ENCODE data around the gene LBX1.
"Not testable (repeated sequence)": the region's sequence is repeated elsewhere in the genome, so short reads cannot be mapped to it uniquely, and the experiment has no call there.

LBX1 gene

GRCh38 chr10:101215397-101216206, 13.7 kb downstream of the LBX1 start:
- no peak overlapping the region for H3K27ac ChIP-seq
- DNase-seq (ENCODE audit: low spot score) = no peak
- CTCF ChIA-PET = interaction anchor here (0.6 to 3.9 kb wide), 17 partner anchors 11 to 793 kb away, joined by 3 to 108 read pairs (median 6); no protein-coding TSS in a partner anchor
- TF ChIP-seq, protein P1, sequence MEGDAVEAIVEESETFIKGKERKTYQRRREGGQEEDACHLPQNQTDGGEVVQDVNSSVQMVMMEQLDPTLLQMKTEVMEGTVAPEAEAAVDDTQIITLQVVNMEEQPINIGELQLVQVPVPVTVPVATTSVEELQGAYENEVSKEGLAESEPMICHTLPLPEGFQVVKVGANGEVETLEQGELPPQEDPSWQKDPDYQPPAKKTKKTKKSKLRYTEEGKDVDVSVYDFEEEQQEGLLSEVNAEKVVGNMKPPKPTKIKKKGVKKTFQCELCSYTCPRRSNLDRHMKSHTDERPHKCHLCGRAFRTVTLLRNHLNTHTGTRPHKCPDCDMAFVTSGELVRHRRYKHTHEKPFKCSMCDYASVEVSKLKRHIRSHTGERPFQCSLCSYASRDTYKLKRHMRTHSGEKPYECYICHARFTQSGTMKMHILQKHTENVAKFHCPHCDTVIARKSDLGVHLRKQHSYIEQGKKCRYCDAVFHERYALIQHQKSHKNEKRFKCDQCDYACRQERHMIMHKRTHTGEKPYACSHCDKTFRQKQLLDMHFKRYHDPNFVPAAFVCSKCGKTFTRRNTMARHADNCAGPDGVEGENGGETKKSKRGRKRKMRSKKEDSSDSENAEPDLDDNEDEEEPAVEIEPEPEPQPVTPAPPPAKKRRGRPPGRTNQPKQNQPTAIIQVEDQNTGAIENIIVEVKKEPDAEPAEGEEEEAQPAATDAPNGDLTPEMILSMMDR (conservative IDR thresholded peaks at IDR 0.05; ENCODE audit: low read depth) = no peak
- POLR2A ChIA-PET (ENCODE audit: low non-redundant PET) = no interaction called here

DNA sequence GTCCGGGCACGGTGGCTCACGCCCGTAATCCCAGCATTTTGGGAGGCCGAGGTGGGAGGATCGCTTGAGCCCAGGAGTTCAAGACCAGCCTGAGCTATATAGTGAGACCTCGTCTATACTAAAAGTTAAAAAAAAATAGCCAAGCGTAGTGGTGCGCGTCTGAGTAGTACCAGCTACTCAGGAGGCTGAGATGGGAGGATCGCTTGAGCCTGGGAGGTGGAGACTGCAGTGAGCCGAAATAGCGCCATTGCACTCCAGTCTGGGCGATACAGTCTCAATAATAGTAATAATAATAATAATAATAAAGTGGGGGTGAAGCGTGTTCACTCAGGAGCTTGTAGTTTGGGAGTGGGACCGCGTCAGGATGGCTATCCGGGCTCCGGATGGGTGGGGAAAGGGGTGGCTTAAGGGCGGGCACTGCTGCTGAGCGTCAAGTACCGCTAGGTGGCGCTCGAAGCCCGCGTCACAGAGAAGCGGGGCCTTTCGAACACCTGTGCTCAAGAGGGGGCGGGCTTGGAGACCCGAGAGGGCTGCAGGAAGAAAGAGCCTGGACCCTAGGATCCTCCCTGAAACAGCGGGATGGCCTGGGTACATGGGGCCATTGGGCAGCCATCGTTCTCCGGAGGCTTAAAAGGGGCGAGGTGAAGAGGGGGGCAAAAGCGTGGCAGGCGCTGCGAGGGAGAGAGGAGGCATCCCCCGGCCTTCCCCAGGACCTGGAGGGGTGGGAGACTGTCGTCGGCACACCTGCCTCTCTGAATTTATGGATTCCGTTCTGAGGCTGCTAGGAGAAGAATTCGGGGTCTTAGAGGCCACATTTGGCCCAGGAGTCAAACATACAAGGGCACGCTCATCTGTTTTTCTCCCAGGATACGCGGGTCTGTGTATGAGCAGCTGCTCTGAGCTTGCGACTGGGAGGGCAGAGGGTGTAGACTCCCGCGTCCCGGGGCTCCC, 14.5 kb downstream of the LBX1 start:
- no peak overlapping the region for H3K27ac ChIP-seq
- peak; percentile 74 for DNase-seq (ENCODE audit: low spot score)
- CTCF ChIA-PET = interaction anchor here (0.5 to 3.9 kb wide), 70 partner anchors 8 to 1259 kb away, joined by 3 to 108 read pairs (median 4); partner anchors contain the start of genes DPCD, LBX1 and POLL
- TF ChIP-seq, protein P1 (conservative IDR thresholded peaks at IDR 0.05; ENCODE audit: low read depth) = peak; percentile 90
- POLR2A ChIA-PET (ENCODE audit: low non-redundant PET) = no interaction called here

DNA sequence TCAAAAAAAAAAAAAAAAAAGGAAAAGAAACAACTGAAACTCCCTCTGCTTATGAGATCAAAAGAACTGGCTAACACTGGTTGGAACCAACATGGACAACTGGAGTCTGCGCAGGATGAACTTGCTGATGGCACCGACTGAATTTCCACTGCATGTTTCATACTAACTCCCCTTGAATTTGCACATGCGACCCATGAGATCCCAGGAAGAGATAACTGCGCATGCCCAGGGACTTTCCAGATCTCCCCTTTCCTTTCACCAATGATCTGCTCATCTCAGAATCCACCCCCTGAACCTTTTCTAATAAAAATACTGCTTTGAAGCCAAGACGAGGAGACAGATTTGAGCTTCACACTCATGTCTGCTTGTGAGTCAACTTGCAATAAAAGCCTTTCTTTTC, 20.7 kb downstream of the LBX1 start:
- CTCF ChIA-PET = no interaction called here
- TF ChIP-seq, protein P1 (conservative IDR thresholded peaks at IDR 0.05; ENCODE audit: low read depth) = no peak
- POLR2A ChIA-PET (ENCODE audit: low non-redundant PET) = no interaction called here
- DNase-seq (ENCODE audit: low spot score) = no peak
- H3K27ac ChIP-seq = no peak overlapping the region

- H3K27ac ChIP-seq = no peak overlapping the region
- CTCF ChIA-PET = interaction anchor here (0.6 to 1.6 kb wide), 5 partner anchors 25 to 683 kb away, joined by 3 to 6 read pairs (median 3); no protein-coding TSS in a partner anchor
- DNase-seq (ENCODE audit: low spot score) = no peak
- POLR2A ChIA-PET (ENCODE audit: low non-redundant PET) = no interaction called here
- TF ChIP-seq, protein P1 (conservative IDR thresholded peaks at IDR 0.05; ENCODE audit: low read depth) = no peak
These were observed 22.2 kb downstream of the LBX1 start for GRCh38 chr10:101207026-101207425.

GRCh38 chr10:101202667-101203066, 26.6 kb downstream of the LBX1 start:
- POLR2A ChIA-PET (ENCODE audit: low non-redundant PET) = interaction anchor here (0.6 kb wide), 1 partner anchor 64 kb away, joined by 5 read pairs; no protein-coding TSS in a partner anchor
- DNase-seq (ENCODE audit: low spot score); H3K27ac ChIP-seq; CTCF ChIA-PET: not testable (repeated sequence)

DNA sequence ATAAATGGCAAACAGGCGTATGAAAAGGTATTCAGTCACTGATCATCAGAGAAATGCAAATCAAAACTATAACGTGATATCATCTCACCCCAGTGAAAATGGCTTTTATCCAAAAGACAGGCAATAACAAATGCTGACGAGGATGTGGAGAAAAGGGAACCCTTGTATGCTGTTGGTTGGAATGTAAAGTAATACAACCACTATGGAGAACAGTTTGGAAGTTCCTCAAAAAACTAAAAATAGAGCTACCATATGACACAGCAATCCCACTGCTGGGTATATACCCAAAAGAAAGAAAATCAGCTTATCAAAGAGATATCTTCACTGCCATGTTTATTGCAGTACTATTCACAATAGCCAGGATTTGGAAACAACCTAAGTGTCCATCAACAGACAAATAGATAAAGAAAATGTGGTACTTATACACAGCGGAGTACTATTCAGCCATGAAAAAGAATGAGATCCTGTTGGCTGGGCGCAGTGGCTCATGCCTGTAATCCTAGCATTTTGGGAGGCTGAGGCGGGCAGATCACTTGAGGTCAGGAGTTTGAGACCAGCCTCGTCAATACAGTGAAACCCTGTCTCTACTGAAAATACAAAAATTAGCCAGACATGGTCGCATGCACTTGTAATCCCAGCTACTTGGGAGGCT, 30.8 kb downstream of the LBX1 start:
- POLR2A ChIA-PET (ENCODE audit: low non-redundant PET); CTCF ChIA-PET; DNase-seq (ENCODE audit: low spot score): not testable (repeated sequence)

GRCh38 chr10:101195921-101196320, 33.3 kb downstream of the LBX1 start:
- TF ChIP-seq, protein P1 (conservative IDR thresholded peaks at IDR 0.05; ENCODE audit: low read depth) = no peak
- ChIA-PET POLR2A (ENCODE audit: low non-redundant PET) (no interaction called here), CTCF (interaction anchor here (0.6 kb wide), 1 partner anchor 374 kb away, joined by 3 read pairs; no protein-coding TSS in a partner anchor)
- no peak overlapping the region for H3K27ac ChIP-seq
- DNase-seq (ENCODE audit: low spot score) = no peak

More for the DNA sequence above, 30.8 kb downstream of the LBX1 start:
- H3K27ac ChIP-seq = not testable (repeated sequence)
